B cell (primary cell): Measurements from ENCODE around the gene MATN1. TPM values are rescaled to one million over a fixed set of nuclear protein-coding genes. Genes with fewer than 3 reads are reported as not detected.

Experiments used
- ATAC-seq: fragments of 200-7000 bp; cut with Tn5 transposase; one replicate; pipeline ENCODE4 v1.10.0; 2021; ENCODE audit warnings: low read depth, mild to moderate bottlenecking, moderate number of reproducible peaks, moderate library complexity
- CTCF ChIA-PET: fragments of 350-600 bp; sonication (Branson Sonifier 250); formaldehyde crosslinking; loops from one replicate; lab custom pipeline; 2021; ENCODE audit warnings: antibody characterized with exemption, inconsistent platforms; lab: Charles Lee
- POLR2A ChIA-PET: fragments of 350-600 bp; sonication (Branson Sonifier 250); formaldehyde crosslinking; loops from one replicate; lab custom pipeline; 2021; ENCODE audit warnings: antibody characterized with exemption; lab: Charles Lee
- DNase-seq: peaks from one replicate; pipeline ENCODE4 v3.0.0; 2013
- H2AFZ ChIP-seq: 2 replicates; pipeline ENCODE4 v1.6.1; 2012; ENCODE audit warnings: mild to moderate bottlenecking, low read depth, low read length; ENCODE audit not compliant: insufficient read depth, poor library complexity, severe bottlenecking
- H3K27ac ChIP-seq, 2 donors: 1 replicate in 1 of 2; 2 replicates in 1 of 2; pipeline ENCODE4 v1.5.1; 2012 to 2013; ENCODE audit warnings: low read length in 2 of 2, mild to moderate bottlenecking in 2 of 2, moderate library complexity in 1 of 2
- H3K27me3 ChIP-seq, 4 experiments: fragments of 200-600 bp in 1 of 4; sonication (generic) in 1 of 4; replicated peaks in 1 of 4; 1 replicate in 2 of 4; 2 replicates in 2 of 4; pipeline versions ENCODE4 v1.6.1 to v1.7.0; 2013 to 2016; ENCODE audit warnings: low read length in 3 of 4, mild to moderate bottlenecking in 2 of 4, mixed read lengths in 1 of 4, moderate library complexity in 1 of 4; ENCODE audit not compliant: insufficient read depth in 4 of 4, control insufficient read depth in 3 of 4; ENCODE audit errors: control extremely low read depth in 1 of 4
- H3K36me3 ChIP-seq, 2 experiments: replicated peaks in 1 of 2; 1 replicate in 1 of 2; 2 replicates in 1 of 2; pipeline versions ENCODE4 v1.6.1 to v1.7.1; 2013; ENCODE audit warnings: low read length in 1 of 2; ENCODE audit not compliant: insufficient read depth in 2 of 2, control insufficient read depth in 1 of 2; ENCODE audit errors: control extremely low read depth in 1 of 2, extremely low read depth in 1 of 2
- H3K4me1 ChIP-seq, 2 donors: fragments of 200-600 bp in 1 of 2; sonication (generic) in 1 of 2; 1 replicate in 1 of 2; 2 replicates in 1 of 2; pipeline versions ENCODE4 v1.5.1 to v1.6.1; 2013 to 2017; ENCODE audit warnings: low read length in 2 of 2; ENCODE audit not compliant: control insufficient read depth in 2 of 2, insufficient read depth in 2 of 2
- H3K4me2 ChIP-seq: replicated peaks from 2 replicates; pipeline ENCODE3; 2012; ENCODE audit warnings: mild to moderate bottlenecking, low read depth, low read length; ENCODE audit not compliant: poor library complexity, severe bottlenecking
- H3K4me3 ChIP-seq, 5 experiments: fragments of 200-600 bp in 1 of 5; sonication (generic) in 1 of 5; 1 replicate in 3 of 5; 2 replicates in 2 of 5; pipeline versions ENCODE4 v1.5.1 to v1.7.0; 2011 to 2016; ENCODE audit warnings: low read length in 4 of 5, mild to moderate bottlenecking in 4 of 5, low read depth in 2 of 5, control low read depth in 1 of 5, moderate library complexity in 1 of 5; ENCODE audit not compliant: insufficient read depth in 1 of 5; ENCODE audit errors: control extremely low read depth in 1 of 5, extremely low read depth in 1 of 5
- H3K79me2 ChIP-seq: fragments of 200-600 bp; sonication (generic); one replicate; pipeline ENCODE4 v1.6.0; 2016; ENCODE audit warnings: low read length; ENCODE audit not compliant: control insufficient read depth, insufficient read depth
- H3K9ac ChIP-seq: fragments of 200-600 bp; sonication (generic); 2 replicates; pipeline ENCODE4 v1.6.1; 2017; ENCODE audit warnings: mild to moderate bottlenecking, low read length, moderate library complexity
- H3K9me3 ChIP-seq, 3 donors: one replicate each; pipeline versions ENCODE4 v1.6.1 to v1.7.1; 2013; ENCODE audit warnings: low read length in 2 of 3; ENCODE audit not compliant: control insufficient read depth in 2 of 3, insufficient read depth in 1 of 3; ENCODE audit errors: control extremely low read depth in 1 of 3
- H4K20me1 ChIP-seq: 2 replicates; pipeline ENCODE4 v1.6.0; 2012; ENCODE audit warnings: mild to moderate bottlenecking, low read length; ENCODE audit not compliant: insufficient read depth, control insufficient read depth, poor library complexity, severe bottlenecking
- H3K27ac Mint-ChIP-seq: one replicate; pipeline ENCODE4 v1.8.0; 2021; ENCODE audit warnings: mixed read lengths
- H3K27me3 Mint-ChIP-seq: one replicate; pipeline ENCODE4 v1.8.0; 2021; ENCODE audit warnings: mixed read lengths
- H3K4me1 Mint-ChIP-seq: one replicate; pipeline ENCODE4 v1.8.0; 2021; ENCODE audit warnings: mixed read lengths
- H3K4me3 Mint-ChIP-seq: one replicate; pipeline ENCODE4 v1.8.0; 2021; ENCODE audit warnings: mixed read lengths
- H3K9me3 Mint-ChIP-seq: one replicate; pipeline ENCODE4 v1.8.0; 2022; ENCODE audit warnings: mixed read lengths; ENCODE audit not compliant: insufficient read depth
- CTCF ChIP-seq: fragments of 200-600 bp; IDR thresholded peaks from one replicate; pipeline ENCODE4 v1.8.0; 2022; ENCODE audit warnings: antibody characterized with exemption, mild to moderate bottlenecking
- EZH2 ChIP-seq: IDR thresholded peaks from 2 replicates; pipeline ENCODE4 v1.6.1; 2012; ENCODE audit warnings: borderline replicate concordance, low read depth, mild to moderate bottlenecking, moderate library complexity, low read length; ENCODE audit not compliant: insufficient read depth, poor library complexity, severe bottlenecking
- whole genome bisulfite sequencing: methylation state at CpG from one replicate; pipeline ENCODE4 v1.1.5; 2013; ENCODE audit warnings: missing lambda C conversion rate; ENCODE audit not compliant: insufficient coverage; 5-methylcytosine and 5-hydroxymethylcytosine counted together
- intact Hi-C: fragments of 100-400 bp; cut with micrococcal nuclease; formaldehyde crosslinking; loops from one replicate; pipeline ENCODE4 v1.10.0; 2022
- polyA plus RNA-seq: library from polyadenylated mRNA; depleted of rRNA; stranded (reverse); fragments of >200 nt; gene quantifications from 2 replicates; pipeline ENCODE4 v1.2.3, GENCODE V29; 2012
- total RNA-seq, 2 donors: library from RNA; stranded (reverse); fragments of 120-200 nt in 1 of 2; gene quantifications; 1 replicate in 1 of 2; 2 replicates in 1 of 2; pipeline versions ENCODE4 v1.2.3 to v1.2.4, GENCODE V29; 2013 to 2022

The MATN1 gene
- total and polyA plus RNA-seq, 2 donors (not counting 1 experiment from before 2014, with no cell fraction given) = 2.5 to 3.2 TPM

- intact Hi-C loops = no loop called here
- DNase-seq (no peak), ATAC-seq (no peak)
- peaks cover 99% of the 10 kb centered on the region for H3K4me1 Mint-ChIP-seq
- peak overlapping the region; percentile 44 for H3K9ac ChIP-seq
- H3K27ac Mint-ChIP-seq = peak overlapping the region; percentile 97
- peak overlapping the region; percentile 89 for H3K4me3 Mint-ChIP-seq
- H2AFZ ChIP-seq = no peak overlapping the region
- peak overlapping the region in 4 of 5 experiments; percentile 0 to 62 (median 24) for H3K4me3 ChIP-seq
- no peaks in the 10 kb centered on the region for H3K9me3 Mint-ChIP-seq
- H3K4me1 ChIP-seq = peaks cover 99 to 100% of the 10 kb centered on the region in 2 donors
- CTCF ChIA-PET = interaction anchor here (6.7 to 38.6 kb wide), 3 partner anchors 8 to 33 kb away, joined by 70 to 769 read pairs (median 769); partner anchors contain the start of genes LAPTM5 and MATN1
- H3K4me2 ChIP-seq = peak overlapping the region; percentile 94
- H3K27ac ChIP-seq = peak overlapping the region; percentile 98 to 100
- POLR2A ChIA-PET = interaction anchor here (0.8 to 10.4 kb wide), 7 partner anchors 9 to 1683 kb away, joined by 3 to 152 read pairs (median 4); partner anchors contain the start of gene LAPTM5
- no peaks in the 10 kb centered on the region for H3K9me3 ChIP-seq
- H4K20me1 ChIP-seq = peaks cover 89% of the 10 kb centered on the region
- 56% methylated on average over 14 of the region's 16 CpGs for WGBS
- no peaks in the 10 kb centered on the region for H3K27me3 Mint-ChIP-seq
- TF ChIP-seq EZH2 = no peak
- no peak for TF ChIP-seq CTCF
- peaks cover 0 to 86% of the 10 kb centered on the region in 2 experiments for H3K36me3 ChIP-seq
- H3K79me2 ChIP-seq = peaks cover 100% of the 10 kb centered on the region
- no peaks in the 10 kb centered on the region for H3K27me3 ChIP-seq
Observed at GRCh38 chr1:30746212-30747032, 23.0 kb upstream of the MATN1 start.
